ENCODE results near the gene MYOZ2.
"Not testable (repeated sequence)": the region's sequence is repeated elsewhere in the genome, so short reads cannot be mapped to it uniquely, and the experiment has no call there.

DNA sequence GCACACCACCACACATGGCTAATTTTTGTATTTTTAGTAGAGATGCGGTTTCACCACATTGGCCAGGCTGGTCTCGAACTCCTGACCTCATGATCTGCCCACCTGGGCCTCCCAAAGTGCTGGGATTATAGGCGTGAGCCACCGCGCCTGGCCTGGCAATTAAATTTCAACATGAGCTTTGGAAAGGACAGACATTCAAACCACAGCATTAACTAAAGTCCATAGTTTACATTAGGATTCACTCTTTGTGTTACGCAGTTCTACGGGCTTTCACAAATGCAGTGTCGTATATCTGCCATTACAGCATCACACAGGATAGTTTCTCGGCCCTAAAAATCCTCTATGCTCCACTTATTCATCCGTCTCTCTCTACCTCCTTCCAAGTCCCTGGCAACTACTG, 7.7 kb downstream of the MYOZ2 start:
- TF ChIP-seq, protein P1, sequence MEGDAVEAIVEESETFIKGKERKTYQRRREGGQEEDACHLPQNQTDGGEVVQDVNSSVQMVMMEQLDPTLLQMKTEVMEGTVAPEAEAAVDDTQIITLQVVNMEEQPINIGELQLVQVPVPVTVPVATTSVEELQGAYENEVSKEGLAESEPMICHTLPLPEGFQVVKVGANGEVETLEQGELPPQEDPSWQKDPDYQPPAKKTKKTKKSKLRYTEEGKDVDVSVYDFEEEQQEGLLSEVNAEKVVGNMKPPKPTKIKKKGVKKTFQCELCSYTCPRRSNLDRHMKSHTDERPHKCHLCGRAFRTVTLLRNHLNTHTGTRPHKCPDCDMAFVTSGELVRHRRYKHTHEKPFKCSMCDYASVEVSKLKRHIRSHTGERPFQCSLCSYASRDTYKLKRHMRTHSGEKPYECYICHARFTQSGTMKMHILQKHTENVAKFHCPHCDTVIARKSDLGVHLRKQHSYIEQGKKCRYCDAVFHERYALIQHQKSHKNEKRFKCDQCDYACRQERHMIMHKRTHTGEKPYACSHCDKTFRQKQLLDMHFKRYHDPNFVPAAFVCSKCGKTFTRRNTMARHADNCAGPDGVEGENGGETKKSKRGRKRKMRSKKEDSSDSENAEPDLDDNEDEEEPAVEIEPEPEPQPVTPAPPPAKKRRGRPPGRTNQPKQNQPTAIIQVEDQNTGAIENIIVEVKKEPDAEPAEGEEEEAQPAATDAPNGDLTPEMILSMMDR (IDR thresholded peaks at IDR 0.05; ENCODE audit: borderline replicate concordance, extremely low read depth, low read length, poor library complexity, severe bottlenecking) = not testable (repeated sequence)
- TF ChIP-seq EZH2 (IDR thresholded peaks at IDR 0.05; ENCODE audit: borderline replicate concordance, low read depth, low read length, severe bottlenecking) = not testable (repeated sequence)

Data from DND-41 (cell line).